NT2/D1 (cell line): ENCODE results near the gene FUBP3.
A peak's percentile ranks its signal among the peaks of the same experiment; 100 is the strongest.

Experiments
- DNase-seq: peaks from one replicate; pipeline ENCODE4 v3.0.0-alpha.2; 2011; ENCODE audit warnings: low read depth, low spot score
- H3K27me3 ChIP-seq: 2 replicates; pipeline ENCODE4 v1.6.0; 2011; ENCODE audit warnings: mild to moderate bottlenecking; ENCODE audit not compliant: insufficient read length, insufficient read depth
- H3K36me3 ChIP-seq: 2 replicates; pipeline ENCODE4 v1.6.1; 2011; ENCODE audit warnings: mild to moderate bottlenecking, low read length, mixed read lengths; ENCODE audit not compliant: insufficient read depth, insufficient read length
- H3K4me1 ChIP-seq: 2 replicates; pipeline ENCODE4 v1.5.1; 2011; ENCODE audit not compliant: insufficient read depth, insufficient read length
- H3K4me3 ChIP-seq: 2 replicates; pipeline ENCODE4 v1.5.1; 2011; ENCODE audit warnings: low read depth; ENCODE audit not compliant: insufficient read length
- H3K9ac ChIP-seq: 2 replicates; pipeline ENCODE4 v1.6.0; 2011; ENCODE audit warnings: low read depth; ENCODE audit not compliant: insufficient read length
- H3K9me3 ChIP-seq: 2 replicates; pipeline ENCODE4 v1.5.1; 2011; ENCODE audit warnings: mild to moderate bottlenecking, low read length; ENCODE audit not compliant: insufficient read depth
- SUZ12 ChIP-seq: IDR thresholded peaks from 2 replicates; pipeline ENCODE4 v1.6.1; 2011; ENCODE audit not compliant: insufficient read length, insufficient read depth; ENCODE audit errors: extremely low read depth
- YY1 ChIP-seq: IDR thresholded peaks from 2 replicates; pipeline ENCODE4 v1.6.1; 2011; ENCODE audit not compliant: insufficient read length, insufficient read depth
- ZNF274 ChIP-seq: IDR thresholded peaks from 2 replicates; pipeline ENCODE4 v1.6.1; 2011; ENCODE audit warnings: mild to moderate bottlenecking, low read depth, low read length

The FUBP3 gene

DNA sequence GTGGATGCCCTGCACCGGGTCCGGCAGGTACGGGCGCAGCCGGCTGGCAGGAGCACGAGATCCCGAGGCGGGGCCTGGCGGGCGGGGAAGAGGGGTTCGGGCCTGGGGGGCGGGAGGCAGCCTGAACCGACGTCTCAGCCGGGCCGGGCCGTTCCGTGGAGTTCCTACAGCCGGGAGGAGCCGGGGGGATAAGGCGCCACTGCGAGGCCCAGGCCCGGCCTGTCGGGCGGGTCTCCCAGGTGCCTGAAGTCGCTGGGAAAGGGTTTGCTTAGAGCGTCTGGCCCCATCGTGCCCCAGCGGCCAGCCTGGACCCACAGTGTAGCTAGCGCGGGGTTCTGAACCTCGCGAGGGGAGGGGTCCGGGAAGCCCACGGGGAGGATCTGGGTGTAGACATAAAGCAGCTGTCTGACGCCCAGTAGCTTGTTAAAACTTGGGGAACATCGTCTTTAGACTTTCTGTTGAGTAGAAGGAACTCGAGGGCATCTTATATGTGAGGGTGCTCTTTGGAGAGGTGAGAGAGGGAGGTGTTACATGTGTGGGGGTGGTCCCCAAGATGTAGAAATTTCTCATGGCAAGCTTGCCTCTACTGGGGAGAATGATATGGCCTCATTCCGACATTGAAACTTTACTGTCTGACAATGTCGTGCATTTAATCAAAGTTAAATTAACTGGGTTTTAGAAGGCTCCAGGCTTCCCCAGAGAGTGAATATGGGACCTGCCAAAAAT lies 524 bp downstream of the FUBP3 start:
- no peak for DNase-seq
- Histone ChIP-seq H3K36me3 (peaks cover 34% of the 10 kb centered on the region), H3K4me1 (no peaks in the 10 kb centered on the region), H3K9ac (peak overlapping the region; percentile 98), H3K27me3 (no peaks in the 10 kb centered on the region), H3K4me3 (peak overlapping the region; percentile 96), H3K9me3 (no peaks in the 10 kb centered on the region)
- TF ChIP-seq YY1, result no peak
- TF ChIP-seq ZNF274, result no peak
- no peak for TF ChIP-seq SUZ12

DNA sequence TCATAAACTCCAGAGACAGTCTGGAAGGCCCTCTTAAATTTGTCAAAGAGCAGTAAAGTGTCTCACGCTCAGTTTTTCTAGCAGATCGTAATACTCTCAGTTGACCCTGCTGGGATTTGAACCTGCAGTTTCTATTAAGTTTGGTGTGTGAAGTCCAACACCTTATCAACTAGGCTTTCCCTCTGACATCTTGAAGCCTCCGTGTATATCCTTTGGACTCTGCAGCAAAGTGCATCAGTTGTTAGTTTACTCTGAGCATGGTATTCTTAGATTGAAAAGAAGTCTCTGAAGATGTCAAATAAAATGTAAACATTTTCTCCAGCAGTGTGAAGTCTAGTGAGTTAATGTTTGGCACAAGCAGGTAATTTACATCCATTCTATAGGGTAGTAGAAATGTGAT lies 2.4 kb downstream of the FUBP3 start:
- Histone ChIP-seq H3K9ac (no peak overlapping the region), H3K36me3 (peaks cover 50% of the 10 kb centered on the region), H3K4me1 (no peaks in the 10 kb centered on the region), H3K9me3 (no peaks in the 10 kb centered on the region), H3K27me3 (no peaks in the 10 kb centered on the region), H3K4me3 (no peak overlapping the region)
- TF ChIP-seq YY1, result no peak
- no peak for TF ChIP-seq ZNF274
- no peak for TF ChIP-seq SUZ12
- no peak for DNase-seq

DNA sequence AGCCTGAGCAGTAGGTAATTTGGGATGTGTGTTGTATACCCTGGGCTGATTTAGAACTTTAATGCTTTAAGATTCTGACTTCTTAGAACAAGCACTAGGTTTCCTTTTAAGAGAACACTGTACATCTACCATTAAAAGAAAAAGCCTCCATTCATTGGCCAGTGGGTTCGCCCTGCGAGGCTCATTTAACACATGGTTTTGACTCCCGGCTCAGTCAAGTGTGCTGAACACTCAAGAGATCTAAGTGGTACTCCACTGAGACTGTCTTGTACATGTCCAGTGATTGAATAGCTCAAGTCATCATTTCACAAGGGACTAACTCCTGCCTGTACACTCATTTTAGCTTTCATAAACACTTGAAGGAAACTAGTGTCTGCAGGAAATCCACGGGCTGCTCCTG lies 3.9 kb downstream of the FUBP3 start:
- Histone ChIP-seq H3K9ac (no peak overlapping the region), H3K9me3 (no peaks in the 10 kb centered on the region), H3K4me3 (no peak overlapping the region), H3K36me3 (peaks cover 61% of the 10 kb centered on the region), H3K27me3 (no peaks in the 10 kb centered on the region), H3K4me1 (no peaks in the 10 kb centered on the region)
- DNase-seq, result no peak
- TF ChIP-seq SUZ12 (no peak), ZNF274 (no peak), YY1 (no peak)

DNA sequence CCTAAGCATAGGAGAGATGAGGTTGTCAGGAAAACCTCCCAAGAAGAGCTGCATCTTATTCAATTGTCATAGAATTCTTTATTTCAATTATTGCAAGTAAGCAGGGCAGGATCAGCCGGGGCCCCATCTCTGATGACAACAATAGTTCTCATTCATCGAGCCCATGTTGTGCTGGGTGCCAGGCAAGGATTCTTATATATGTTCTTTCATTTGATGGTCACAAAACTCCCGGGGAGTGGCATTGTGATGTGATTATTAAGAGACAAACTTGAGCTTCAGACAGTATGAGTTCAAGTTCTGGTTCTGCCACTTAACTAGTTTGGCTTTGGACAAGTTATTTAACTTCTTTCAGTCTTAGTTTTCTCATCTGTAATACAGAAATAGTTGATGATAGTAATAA lies 8.5 kb downstream of the FUBP3 start:
- TF ChIP-seq YY1 (no peak), SUZ12 (no peak), ZNF274 (no peak)
- Histone ChIP-seq H3K4me1 (no peaks in the 10 kb centered on the region), H3K9ac (no peak overlapping the region), H3K27me3 (no peaks in the 10 kb centered on the region), H3K36me3 (peaks cover 70% of the 10 kb centered on the region), H3K4me3 (no peak overlapping the region), H3K9me3 (no peaks in the 10 kb centered on the region)
- DNase-seq, result no peak

DNA sequence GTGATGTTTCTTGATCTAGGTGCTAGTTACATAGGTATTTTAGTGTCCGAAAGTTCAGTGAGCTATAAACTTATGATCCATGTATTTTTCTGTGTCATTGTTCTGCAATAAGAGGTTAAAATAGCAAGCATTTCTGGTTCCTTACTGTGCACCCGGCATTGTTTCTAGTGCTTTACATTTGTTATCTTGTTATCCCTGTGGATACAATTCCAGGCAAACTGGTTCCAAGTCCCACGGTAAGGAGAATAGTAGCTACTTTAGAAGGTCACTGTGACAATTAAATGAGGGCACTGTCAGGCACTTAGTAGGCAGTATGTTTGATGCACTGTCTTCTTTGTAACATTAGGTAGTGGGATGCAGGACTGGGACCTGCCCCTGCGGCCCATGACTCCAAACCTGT lies 9.0 kb downstream of the FUBP3 start:
- no peak overlapping the region for H3K9ac ChIP-seq
- TF ChIP-seq YY1, result no peak
- TF ChIP-seq ZNF274, result no peak
- no peak for TF ChIP-seq SUZ12
- H3K4me3 ChIP-seq, result no peak overlapping the region
- no peaks in the 10 kb centered on the region for H3K27me3 ChIP-seq
- DNase-seq, result no peak
- peaks cover 70% of the 10 kb centered on the region for H3K36me3 ChIP-seq
- no peaks in the 10 kb centered on the region for H3K9me3 ChIP-seq
- no peaks in the 10 kb centered on the region for H3K4me1 ChIP-seq

DNA sequence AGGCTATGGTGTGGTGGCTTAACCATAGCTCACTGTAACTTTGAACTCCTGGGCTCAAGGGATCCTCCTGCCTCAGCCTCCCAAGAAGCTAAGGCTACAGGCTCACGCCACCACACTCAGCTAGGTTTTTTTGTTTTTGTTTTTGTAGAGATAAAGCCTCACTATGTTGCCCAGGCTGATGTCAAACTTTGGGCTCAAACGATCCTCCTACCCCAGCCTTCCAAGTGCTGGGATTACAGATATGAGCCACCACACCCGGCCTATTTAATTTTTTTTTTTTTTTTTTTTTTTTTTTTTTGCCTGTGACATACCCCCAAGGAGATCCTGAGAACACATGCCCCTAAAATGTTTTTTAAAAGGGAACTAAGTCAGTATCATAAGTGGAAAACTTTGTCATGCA lies 10.4 kb downstream of the FUBP3 start:
- H3K9me3 ChIP-seq, result no peaks in the 10 kb centered on the region
- no peaks in the 10 kb centered on the region for H3K27me3 ChIP-seq
- TF ChIP-seq YY1 (no peak), SUZ12 (no peak), ZNF274 (no peak)
- no peak for DNase-seq
- H3K36me3 ChIP-seq, result peaks cover 73% of the 10 kb centered on the region
- no peak overlapping the region for H3K9ac ChIP-seq
- H3K4me1 ChIP-seq, result no peaks in the 10 kb centered on the region
- no peak overlapping the region for H3K4me3 ChIP-seq

DNA sequence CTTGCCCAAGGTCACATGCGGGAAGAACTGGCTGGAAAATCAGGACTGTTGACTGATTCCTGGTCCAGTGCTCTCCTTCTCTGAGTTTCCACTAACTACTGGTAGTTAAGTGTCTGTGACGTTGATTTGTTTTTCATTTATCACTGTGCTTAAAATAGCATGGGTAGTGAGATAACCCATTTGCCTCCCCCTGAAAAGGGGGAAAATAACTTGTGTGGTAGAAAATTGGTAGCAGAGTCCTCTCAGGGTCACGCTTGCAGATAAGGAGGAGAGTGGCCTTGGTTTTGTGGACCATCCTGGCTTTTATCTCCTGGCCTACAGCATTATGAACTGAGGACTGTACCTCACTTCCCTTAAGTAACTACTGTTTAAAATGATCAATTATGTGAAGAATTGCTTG lies 10.9 kb downstream of the FUBP3 start:
- H3K36me3 ChIP-seq, result peaks cover 72% of the 10 kb centered on the region
- no peaks in the 10 kb centered on the region for H3K27me3 ChIP-seq
- H3K9ac ChIP-seq, result no peak overlapping the region
- no peaks in the 10 kb centered on the region for H3K9me3 ChIP-seq
- TF ChIP-seq ZNF274 (no peak), SUZ12 (no peak), YY1 (no peak)
- DNase-seq, result no peak
- H3K4me3 ChIP-seq, result no peak overlapping the region
- no peaks in the 10 kb centered on the region for H3K4me1 ChIP-seq

DNA sequence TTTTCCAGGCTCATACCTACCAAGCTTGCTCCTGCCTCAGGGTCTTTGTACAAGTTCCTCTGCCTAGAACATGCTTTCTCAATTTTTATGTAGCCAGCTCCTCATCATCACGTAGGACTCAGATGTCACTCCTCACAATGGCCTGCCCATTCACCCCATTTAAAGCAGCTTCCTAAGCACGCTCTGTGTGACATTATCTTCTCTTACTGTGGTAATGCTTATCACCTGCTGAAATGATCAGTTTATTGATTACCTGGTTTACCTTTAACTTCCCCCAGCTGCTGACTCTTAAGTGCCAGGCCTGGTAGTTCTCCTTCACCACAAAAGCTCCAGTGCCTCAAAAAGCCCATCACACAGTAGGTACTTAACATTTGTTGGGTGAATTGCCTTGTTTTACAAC lies 13.6 kb downstream of the FUBP3 start:
- no peaks in the 10 kb centered on the region for H3K9me3 ChIP-seq
- peaks cover 74% of the 10 kb centered on the region for H3K36me3 ChIP-seq
- TF ChIP-seq YY1, result no peak
- no peak for TF ChIP-seq ZNF274
- no peak for TF ChIP-seq SUZ12
- no peak overlapping the region for H3K4me3 ChIP-seq
- H3K9ac ChIP-seq, result no peak overlapping the region
- DNase-seq, result no peak
- H3K4me1 ChIP-seq, result no peaks in the 10 kb centered on the region
- no peaks in the 10 kb centered on the region for H3K27me3 ChIP-seq
